Measurements from ENCODE around the gene ISCU. TPM values are rescaled to one million over a fixed set of nuclear protein-coding genes. Genes with fewer than 3 reads are reported as not detected.

The ISCU gene
- polyA plus RNA-seq, 1 of the 3 experiments (the other 2 are of a cell fraction): 165 TPM

- H3K9ac ChIP-seq: no peak overlapping the region
- H2AFZ ChIP-seq (ENCODE audit: low read depth): no peak overlapping the region
- no peaks in the 10 kb centered on the region for H3K27me3 ChIP-seq (ENCODE audit: insufficient read depth)
- WGBS (ENCODE audit: low lambda C conversion rate): 5% methylated on average over 1 of the region's 3 CpGs
- H3K36me3 ChIP-seq (replicated peaks in 1 of 2; ENCODE audit: control insufficient read depth in 1 of 2, insufficient read depth in 2 of 2, low read length in 1 of 2): peaks cover 32 to 36% of the 10 kb centered on the region in 2 experiments
- CTCF ChIA-PET: interaction anchor here (0.6 to 16.0 kb wide), 20 partner anchors 12 to 380 kb away, joined by 3 to 503 read pairs (median 4); no protein-coding TSS in a partner anchor
- H3K4me2 ChIP-seq: no peak overlapping the region
- H3K27ac ChIP-seq (ENCODE audit: low read depth in 2 of 2, low read length in 1 of 2): no peak overlapping the region
- TF ChIP-seq FOXM1 (IDR thresholded peaks at IDR 0.05; ENCODE audit: low read depth) (no peak), EZH2phosphoT487 (IDR thresholded peaks at IDR 0.05; ENCODE audit: borderline replicate concordance, low read depth) (no peak), YY1 (IDR thresholded peaks at IDR 0.05; ENCODE audit: low read depth) (no peak), RAD21 (IDR thresholded peaks at IDR 0.05; ENCODE audit: low read length) (peak; percentile 87), MXI1 (IDR thresholded peaks at IDR 0.05; ENCODE audit: low read depth, low read length) (no peak), NFIC (IDR thresholded peaks at IDR 0.05; ENCODE audit: borderline replicate concordance) (no peak), SMC3 (IDR thresholded peaks at IDR 0.05; ENCODE audit: low read depth, low read length) (peak; percentile 88), IRF3 (IDR thresholded peaks at IDR 0.05; ENCODE audit: low read depth, low read length) (no peak), MEF2A (IDR thresholded peaks at IDR 0.05; ENCODE audit: borderline replicate concordance, low read depth) (no peak), NRF1 (IDR thresholded peaks at IDR 0.05; ENCODE audit: low read depth, low read length) (peak; percentile 19; the same call in 1 of the 2 replicates), CHD2 (IDR thresholded peaks at IDR 0.05; ENCODE audit: low read length, partially characterized antibody) (no peak), TEAD4 (IDR thresholded peaks at IDR 0.05; ENCODE audit: borderline replicate concordance, insufficient read depth) (no peak), CTCF (IDR thresholded peaks at IDR 0.05) (peak; percentile 61), ELF1 (IDR thresholded peaks at IDR 0.05) (no peak), RCOR1 (IDR thresholded peaks at IDR 0.05; ENCODE audit: low read length) (no peak), SIN3A (IDR thresholded peaks at IDR 0.05; ENCODE audit: borderline replicate concordance, low read depth, low read length) (no peak), POLR2AphosphoS5 (IDR thresholded peaks at IDR 0.05; ENCODE audit: low read depth, low read length) (no peak), FOSL2 (IDR thresholded peaks at IDR 0.05; ENCODE audit: borderline replicate concordance, low read depth) (no peak), GATA2 (CRISPR knock-in tag; IDR thresholded peaks at IDR 0.05) (no peak), JUND (IDR thresholded peaks at IDR 0.05) (no peak), USF2 (IDR thresholded peaks at IDR 0.05; ENCODE audit: borderline replicate concordance, low read depth, low read length) (no peak), PBX3 (IDR thresholded peaks at IDR 0.05) (no peak)
- peaks cover 6% of the 10 kb centered on the region for H3F3A ChIP-seq (replicated peaks; ENCODE audit: insufficient read depth)
- no peak overlapping the region for H3K4me3 ChIP-seq (ENCODE audit: low read depth in 2 of 2, low read length in 1 of 2)
- H3K9me2 ChIP-seq: no peaks in the 10 kb centered on the region
- POLR2A ChIA-PET: no interaction called here
- peaks cover 11% of the 10 kb centered on the region in 2 experiments; a peak in 2 of 4 replicates for H3K4me1 ChIP-seq (ENCODE audit: control insufficient read depth in 1 of 2, insufficient read depth in 2 of 2, low read depth in 1 of 2, low read length in 1 of 2)
- no peaks in the 10 kb centered on the region for H3K79me2 ChIP-seq (ENCODE audit: insufficient read depth)
- no peaks in the 10 kb centered on the region for H3K9me3 ChIP-seq
- no peaks in the 10 kb centered on the region for H4K20me1 ChIP-seq (ENCODE audit: insufficient read depth)
- DNase-seq: no peak
Observed at GRCh38 chr12:108570743-108571608, 8.6 kb downstream of the ISCU start.

Measured in SK-N-SH (cell line).